COLO668 (cell line): ENCODE data around the gene CD177.
A peak's percentile ranks its signal among the peaks of the same experiment; 100 is the strongest.
"Not testable (repeated sequence)": the region's sequence is repeated elsewhere in the genome, so short reads cannot be mapped to it uniquely, and the experiment has no call there.

Experiments used
- DNase-seq: peaks from one replicate; lab custom pipeline; 2025; ENCODE audit not compliant: unreplicated experiment; lab: John Stamatoyannopoulos, UW

CD177 gene, protein sequence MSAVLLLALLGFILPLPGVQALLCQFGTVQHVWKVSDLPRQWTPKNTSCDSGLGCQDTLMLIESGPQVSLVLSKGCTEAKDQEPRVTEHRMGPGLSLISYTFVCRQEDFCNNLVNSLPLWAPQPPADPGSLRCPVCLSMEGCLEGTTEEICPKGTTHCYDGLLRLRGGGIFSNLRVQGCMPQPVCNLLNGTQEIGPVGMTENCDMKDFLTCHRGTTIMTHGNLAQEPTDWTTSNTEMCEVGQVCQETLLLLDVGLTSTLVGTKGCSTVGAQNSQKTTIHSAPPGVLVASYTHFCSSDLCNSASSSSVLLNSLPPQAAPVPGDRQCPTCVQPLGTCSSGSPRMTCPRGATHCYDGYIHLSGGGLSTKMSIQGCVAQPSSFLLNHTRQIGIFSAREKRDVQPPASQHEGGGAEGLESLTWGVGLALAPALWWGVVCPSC

DNA sequence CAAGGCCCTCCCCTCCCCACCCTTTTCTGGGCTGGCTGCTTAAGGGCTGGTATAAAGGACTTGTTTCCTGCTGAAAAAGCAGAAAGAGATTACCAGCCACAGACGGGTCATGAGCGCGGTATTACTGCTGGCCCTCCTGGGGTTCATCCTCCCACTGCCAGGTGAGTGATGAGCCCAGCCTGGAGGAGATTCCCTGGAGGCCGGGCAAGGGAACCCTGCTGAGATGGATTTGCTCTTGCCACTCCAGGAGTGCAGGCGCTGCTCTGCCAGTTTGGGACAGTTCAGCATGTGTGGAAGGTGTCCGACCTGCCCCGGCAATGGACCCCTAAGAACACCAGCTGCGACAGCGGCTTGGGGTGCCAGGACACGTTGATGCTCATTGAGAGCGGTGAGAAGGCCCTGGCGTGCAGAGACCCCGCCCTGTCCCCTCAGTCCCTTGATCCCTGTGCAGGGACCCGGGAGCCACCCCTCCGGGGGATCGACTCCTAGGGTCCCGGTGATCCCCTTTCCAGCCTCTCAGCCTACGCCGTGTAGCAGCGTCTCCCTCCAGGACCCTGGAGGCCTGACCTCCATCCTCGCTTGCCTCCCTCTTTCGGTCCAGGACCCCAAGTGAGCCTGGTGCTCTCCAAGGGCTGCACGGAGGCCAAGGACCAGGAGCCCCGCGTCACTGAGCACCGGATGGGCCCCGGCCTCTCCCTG is at the start of gene CD177:
Gene CD177 (plus strand): TSS at position 81 of the 699 bp plus-strand sequence. CDS start 29 bp downstream, at position 110.
- DNase-seq, result peak; percentile 22

DNA sequence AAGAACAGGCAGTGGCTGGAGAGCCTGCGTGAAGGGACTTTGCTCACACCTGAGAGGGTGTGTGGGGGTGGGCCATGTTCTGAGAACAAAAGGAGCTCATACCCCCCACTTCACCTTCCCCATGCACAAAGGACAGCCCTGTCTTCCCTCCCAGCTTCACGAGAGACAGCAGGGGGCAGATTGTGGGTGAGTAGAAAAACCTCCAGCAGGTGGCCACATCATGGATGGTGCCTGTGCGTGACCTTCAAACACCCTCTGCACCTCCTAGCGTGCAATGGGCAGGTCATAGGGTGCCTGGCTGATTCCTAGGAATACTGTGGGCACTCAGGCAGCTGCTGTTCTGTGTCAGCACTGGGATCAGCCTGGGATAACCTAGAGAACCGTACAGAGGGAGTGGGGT is 47.8 kb upstream of the CD177 start:
- no peak for DNase-seq

DNA sequence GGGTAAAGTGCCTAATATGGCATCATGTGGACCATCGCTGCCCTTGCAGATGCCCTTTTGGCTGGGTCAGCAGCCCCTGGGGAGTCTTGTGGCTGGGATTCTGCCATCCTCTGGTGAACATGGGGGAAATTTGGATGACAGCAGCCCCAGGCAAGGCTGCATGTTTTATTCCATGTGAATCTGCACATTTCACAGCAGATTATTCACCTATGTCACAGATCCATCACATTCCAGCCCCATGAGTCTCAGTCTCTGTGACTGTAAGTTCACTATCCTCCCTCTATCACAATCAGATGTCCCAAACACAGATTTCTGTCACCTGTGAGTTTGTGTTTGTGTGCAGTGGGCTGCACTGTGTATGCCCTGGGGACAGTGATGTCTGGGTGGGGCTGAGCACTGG is 47.4 kb upstream of the CD177 start:
- DNase-seq, result no peak

DNA sequence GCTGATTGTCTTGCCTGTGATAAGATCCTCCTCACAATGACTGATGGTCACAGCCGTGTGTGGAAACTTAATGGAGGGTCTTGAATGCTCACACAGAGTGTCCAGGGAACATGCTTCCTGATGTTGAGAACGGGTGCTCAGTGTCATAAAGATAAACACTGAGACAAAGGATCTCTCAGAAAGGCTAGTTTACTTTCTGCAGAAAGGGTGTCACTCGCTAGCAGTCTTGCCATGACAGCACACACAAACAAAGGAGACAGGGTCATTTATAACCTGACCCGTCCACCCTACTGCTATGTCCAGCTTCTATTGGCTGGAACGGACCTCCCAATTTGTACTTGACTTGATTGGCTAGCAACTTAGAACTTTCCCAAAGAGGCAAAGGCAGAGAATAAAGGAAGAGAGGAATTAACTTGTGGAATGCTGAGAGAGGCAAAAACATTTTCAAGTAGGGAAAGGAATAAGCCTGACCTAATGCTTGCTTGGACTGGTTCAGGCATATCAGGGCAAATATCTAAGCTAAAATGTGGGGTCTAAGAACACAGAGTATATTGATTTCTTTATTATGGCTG is 45.2 kb upstream of the CD177 start:
- DNase-seq, result no peak

DNA sequence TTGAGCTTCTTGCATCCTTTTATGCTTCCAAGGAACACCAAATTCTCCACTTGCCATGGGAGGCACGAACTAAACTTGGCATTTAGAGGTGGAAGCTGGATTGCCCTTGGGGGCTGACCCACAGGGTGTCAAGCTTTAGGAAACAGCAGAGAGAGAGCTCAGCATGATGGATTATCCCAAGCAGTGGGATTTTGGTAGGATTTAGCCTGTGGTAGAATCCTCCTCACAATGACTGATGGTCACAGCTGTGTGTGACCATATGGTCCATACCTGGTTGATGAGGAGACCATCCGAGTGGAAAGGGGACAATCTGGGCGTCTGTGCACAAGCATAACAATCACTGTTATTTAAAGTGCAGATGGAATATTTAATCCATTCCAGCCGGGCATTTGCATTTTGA is 44.0 kb upstream of the CD177 start:
- no peak for DNase-seq

DNA sequence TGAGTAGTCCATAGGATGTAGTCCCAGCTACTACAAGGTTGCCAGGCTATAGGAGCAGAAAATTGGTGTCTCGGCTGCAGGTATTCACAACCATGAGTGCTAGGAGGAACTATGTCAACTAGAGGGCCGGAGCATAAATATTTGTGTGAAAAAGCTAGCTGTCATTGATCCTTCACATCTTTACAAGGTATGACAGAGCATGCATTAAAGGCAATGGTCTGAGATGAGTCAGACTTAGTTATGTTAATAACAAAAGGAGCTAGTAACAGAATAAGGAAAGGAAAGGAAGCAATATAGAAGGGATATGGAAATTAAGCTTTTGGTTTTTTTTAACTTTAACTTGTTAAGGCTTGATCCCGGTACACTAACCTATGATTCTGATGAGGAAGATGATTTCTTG is 43.3 kb upstream of the CD177 start:
- DNase-seq, result no peak

DNA sequence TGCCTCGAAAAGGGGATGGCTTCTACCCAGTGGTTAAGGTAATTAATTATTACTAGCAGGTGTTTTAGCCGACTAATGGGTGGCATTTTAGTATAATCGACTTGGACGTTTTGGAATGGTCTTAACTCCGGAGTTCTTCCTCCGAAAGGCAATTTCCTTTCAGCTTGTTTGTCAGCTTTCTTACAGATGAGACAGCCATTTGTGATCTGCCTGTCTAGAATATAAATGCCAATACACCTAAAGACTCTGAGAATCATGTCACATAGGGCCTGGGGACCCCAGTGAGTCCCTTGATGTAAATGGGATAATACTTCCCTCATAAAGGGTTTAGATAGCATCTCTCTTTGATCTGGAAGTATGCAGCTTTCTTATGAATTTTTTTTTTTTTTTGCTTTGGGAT is 42.2 kb upstream of the CD177 start:
- DNase-seq, result no peak

DNA sequence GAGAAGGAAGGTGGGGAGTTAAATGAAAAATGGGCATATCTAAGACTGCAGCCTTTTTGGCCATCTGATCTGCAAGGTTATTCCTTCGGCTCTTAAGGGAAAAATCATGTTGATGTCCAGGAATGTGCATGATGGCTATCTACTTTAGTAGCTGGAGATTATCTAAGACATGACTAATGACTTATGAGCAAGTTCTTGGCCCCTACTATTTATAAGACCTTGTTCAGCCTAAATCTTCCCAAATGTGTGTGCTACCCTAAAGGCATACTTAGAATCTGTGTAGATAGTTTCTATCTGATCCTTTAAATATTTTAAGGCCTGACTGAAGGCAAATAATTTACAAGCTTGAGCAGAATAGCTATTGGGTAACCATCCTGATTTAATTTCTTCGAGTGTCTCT is 41.8 kb upstream of the CD177 start:
- no peak for DNase-seq

DNA sequence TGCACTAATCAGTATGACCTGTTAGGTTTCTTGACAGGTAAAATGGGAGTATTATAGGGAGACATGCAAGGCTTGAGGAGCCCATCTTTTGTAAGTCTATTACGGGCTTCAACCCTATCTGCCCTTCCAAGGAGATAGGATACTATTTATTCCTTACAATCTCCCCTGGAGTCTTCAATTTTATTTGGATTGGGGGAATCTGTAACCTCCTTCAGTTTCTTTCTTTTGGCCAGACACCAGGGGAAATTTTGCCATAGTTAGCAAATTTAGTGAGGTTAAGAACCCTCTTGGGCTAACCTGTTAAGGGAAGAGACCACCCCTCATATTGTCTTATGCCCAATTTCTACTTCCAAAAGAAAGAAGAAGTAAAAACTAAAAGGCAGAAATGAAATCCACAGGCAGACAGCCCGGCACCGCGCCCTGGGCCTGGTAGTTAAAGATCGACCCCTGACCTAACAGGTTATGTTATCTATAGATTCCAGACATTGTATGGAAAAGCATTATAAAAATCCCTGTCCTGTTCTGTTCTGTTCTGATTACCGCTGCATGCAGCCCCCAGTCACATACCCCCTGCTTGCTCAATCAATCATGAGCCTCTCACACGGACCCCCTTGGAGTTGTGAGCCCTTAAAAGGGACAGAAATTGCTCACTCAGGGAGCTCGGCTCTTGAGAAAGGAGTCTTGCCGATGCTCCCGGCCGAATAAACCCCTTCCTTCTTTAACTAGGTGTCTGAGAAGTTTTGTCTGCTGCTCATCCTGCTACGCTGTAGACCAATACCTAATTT is 39.6 kb upstream of the CD177 start:
- no peak for DNase-seq

DNA sequence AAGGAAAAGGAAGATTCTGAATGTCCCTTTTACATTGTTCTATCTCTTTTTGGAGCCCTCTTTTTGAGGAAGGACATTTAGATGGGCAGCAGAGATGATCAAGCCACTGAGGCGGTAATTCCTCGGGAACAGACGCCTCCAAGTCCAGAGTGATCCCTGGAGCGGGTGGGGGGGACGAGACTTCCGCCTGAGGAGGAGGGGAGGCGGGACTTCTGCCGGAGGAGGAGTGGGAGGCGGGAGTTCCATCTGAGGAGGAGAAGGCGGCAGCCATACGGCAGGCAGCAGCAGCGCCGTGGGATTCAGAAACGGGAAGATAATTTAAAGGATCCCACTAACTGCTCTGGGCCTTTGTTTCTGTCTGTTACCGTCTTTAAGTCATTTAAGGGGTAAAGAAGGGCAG is 37.6 kb upstream of the CD177 start:
- no peak for DNase-seq

DNA sequence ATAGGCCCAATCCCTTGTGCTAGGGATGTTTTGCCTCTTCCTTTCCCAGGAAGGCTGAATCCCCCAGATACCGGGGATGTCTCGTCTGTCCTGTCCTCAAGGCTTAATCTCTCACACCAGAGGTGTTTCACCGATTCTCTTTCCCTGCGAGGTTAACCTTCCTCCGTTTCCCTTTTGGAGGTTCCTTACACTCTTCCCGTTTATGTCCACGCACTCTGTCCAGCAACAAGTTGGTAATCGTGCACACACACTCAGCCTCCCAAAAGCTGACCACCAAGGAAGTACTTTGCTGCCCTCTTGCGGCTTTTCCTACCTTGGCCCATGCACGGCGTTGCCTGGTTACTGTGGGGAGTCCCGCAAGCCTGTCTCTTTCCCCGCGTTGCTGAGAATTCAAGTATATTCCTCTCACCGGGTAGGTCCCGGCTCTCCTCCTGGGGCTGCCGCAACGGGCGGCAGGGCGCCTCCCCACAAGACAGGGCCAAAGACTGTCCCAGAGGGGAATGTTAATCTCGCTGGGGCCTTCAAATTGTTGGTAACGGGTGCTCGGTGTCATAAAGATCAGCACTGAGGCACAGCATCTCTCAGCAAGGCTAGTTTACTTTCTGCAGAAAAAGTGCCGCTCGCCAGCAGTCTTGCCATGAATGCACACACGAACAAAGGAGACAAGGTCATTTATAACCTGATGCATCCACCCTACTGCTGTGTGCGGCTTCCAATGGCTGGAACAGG is 36.7 kb upstream of the CD177 start:
- DNase-seq, result peak; percentile 14

DNA sequence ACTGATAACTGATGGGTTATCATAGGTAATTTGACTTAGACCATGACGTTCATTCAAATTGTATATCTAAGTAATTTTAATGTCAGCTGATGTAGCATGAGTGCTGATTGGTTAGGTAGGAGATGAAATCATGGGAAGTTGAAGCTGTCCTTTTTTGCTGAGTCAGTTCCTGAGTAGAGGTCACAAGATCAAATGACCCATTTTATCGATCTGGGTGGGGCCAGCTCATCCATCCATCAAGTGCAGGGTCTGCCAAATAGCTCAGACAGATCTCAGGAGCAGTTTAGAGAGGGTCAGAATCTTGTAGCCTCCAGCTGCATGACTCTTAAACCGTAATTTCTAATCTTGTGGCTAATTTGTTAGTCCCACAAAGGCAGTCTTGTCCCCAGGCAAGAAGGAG is 35.3 kb upstream of the CD177 start:
- no peak for DNase-seq

DNA sequence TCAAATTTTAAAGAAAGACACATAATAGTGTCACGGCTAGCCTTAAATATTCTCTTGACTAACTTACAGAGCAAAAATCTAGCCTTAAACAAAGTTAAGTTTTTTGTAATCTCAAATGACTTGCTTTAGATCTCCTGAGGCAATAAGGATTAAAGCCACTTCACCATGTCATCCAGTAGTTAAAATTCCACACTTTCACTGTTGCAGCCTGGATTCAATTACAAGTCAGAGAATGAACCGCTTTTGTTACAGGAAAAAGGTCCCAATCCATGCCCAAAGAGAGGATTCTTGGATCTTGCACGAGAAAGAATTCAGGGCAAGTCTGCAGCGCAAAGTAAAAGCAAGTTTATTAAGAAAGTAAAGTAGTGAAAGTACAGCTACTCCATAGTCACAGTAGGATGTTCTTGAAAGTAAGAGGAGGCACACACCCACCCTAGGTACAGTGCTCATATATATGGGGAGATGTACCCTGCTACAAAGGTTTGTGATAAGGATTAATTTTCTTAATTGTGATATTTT is 34.6 kb upstream of the CD177 start:
- DNase-seq, result no peak

DNA sequence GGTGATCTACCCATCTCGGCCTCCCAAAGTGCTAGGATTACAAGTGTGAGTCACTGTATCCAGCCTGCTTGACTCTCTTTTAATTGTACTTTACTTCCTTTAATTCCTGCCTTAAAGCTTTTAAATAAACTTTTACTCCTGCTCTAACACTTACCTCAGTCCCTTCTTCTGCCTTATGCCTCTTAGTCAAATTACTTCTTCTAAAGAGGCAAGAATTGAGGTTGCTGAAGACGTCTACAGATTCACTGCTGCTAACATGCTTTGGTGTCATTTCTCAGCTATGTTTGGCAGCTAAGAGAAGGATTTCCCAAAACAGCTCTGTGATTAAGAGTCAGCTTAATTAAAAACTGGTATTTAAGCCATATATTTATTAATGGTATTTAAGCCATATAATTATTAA is 32.9 kb upstream of the CD177 start:
- DNase-seq, result no peak

DNA sequence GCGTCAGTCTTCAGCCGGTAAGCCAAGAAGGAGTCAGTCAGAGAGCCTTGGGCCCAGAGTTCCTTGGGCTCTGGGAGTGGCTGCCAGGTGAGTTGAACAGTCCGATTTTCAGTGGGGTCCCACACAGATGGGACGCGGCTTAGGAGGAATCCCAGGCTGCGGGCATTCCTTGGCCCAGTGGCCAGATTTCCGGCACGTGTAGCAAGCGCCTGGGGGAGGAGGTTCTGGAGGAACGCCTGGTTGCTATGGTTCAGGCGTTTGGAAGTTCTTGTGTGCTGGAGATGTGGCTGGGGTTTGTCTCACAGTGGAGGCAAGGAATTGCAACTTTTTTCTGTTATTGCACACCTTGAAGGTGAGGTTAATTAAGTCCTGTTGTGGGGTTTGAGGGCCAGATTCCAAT is 26.7 kb upstream of the CD177 start:
- not testable (repeated sequence) for DNase-seq

DNA sequence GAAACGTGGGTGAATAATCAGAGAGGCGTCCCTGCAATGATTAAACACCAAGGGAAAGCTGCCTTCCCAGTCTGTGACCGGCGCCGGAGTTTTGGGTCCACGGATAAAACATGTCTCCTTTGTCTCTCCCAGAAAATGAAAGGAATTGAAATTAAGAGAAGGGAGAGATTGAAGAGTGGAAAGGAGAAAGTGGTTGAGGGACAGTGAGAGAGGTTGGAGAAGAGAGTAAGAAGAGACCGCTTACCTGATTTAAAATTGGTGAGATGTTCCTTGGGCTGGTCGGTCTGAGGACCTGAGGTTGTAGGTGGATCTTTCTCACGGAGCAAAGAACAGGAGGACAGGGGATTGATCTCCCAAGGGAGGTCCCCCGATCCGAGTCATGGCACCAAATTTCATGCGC is 24.9 kb upstream of the CD177 start:
- not testable (repeated sequence) for DNase-seq

DNA sequence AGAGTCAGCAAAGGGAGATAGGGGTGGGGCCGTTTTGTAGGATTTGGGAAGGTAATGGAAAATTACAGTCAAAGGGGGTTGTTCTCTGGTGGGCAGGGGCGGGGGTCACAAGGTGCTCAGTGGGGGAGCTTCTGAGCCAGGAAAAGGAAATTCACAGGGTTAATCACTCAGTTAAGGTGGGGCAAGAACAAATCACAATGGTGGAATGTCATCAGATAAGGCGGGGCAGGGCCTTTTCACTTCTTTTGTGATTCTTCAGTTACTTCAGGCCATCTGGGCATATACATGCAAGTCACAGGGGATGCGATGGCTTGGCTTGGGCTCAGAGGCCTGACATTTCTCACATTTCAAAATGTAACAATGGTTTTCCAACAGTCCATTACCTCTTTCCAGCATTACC is 24.4 kb upstream of the CD177 start:
- not testable (repeated sequence) for DNase-seq

DNA sequence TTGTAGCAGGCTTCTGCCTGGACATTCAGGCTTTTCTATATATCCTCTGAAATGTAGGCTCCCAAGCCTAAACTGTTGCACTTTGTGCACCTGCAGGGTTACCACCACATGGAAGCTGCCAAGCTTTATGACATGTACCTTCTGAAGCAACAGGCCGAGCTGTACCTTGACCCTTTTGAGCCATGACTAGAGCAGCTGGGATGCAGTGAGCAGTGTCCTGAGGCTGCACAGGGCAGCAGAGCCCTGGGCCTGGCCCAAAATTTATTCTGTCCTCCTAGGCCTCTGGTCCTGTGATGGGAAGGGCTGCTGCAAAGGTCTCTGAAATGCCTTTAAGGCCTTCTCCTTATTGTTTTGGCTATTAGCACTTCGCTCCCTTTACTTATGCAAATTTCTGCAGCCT is 23.5 kb upstream of the CD177 start:
- no peak for DNase-seq

DNA sequence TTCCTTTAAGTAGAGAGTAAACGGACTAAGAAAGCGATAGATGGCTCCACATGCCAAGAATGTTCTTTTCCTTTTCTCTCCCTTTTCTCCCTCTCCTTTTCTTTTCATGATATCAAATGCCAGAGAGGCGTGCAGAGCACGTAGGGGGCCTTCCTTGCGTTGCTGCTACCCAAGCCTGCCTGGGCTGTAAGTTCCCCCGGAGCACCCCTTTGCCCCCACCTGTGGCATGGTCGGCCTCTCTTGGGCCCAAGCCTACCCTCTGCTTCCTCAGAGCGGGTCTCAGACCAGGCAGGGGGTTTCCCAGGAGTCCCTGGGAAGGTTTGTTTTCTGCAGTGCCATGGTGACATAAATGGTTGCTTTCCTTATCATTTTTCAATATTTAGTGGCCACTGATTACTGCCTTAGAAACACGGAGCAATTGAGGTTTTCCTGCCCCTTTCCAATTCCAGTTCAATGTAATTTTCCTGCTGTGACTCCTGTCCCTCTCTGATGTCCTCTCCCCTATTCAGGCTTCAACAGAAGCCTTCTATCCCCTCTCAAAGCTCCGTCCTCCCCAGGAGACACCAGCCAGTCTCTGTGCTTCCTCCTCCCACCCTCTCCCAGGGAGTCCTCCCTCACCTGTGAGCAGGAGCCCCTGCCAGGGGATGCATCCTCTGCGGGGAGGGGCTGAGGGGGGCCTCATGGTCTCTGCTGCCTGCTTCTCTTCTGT is 22.6 kb upstream of the CD177 start:
- no peak for DNase-seq
